ENCODE measurements around the gene STK16. TPM values are rescaled to one million over a fixed set of nuclear protein-coding genes. Genes with fewer than 3 reads are reported as not detected.

STK16 gene
- total and polyA plus RNA-seq, 2 of the 13 experiments (the other 11 are each of a cell fraction or from before 2014, with no cell fraction given): 28.0 to 50.9 TPM

GRCh38 chr2:219279151-219279915, 34.1 kb downstream of the STK16 start, which contains the start of gene DNAJB2 (continued):
- TF ChIP-seq RERE (CRISPR knock-in tag; IDR thresholded peaks at IDR 0.05; ENCODE audit: low read depth) (no peak), ZMYM3 (CRISPR knock-in tag; IDR thresholded peaks at IDR 0.05) (no peak), MNT (IDR thresholded peaks at IDR 0.05) (0 out of 2 replicates have a peak, but pooled peaks have one; percentile 19), ZNF496 (CRISPR knock-in tag; IDR thresholded peaks at IDR 0.05; ENCODE audit: insufficient replicate concordance) (no peak), ATF5 (CRISPR knock-in tag; IDR thresholded peaks at IDR 0.05; ENCODE audit: low read depth) (no peak), PBX3 (CRISPR knock-in tag; IDR thresholded peaks at IDR 0.05; ENCODE audit: borderline replicate concordance) (no peak; the same call in 1 of the 2 replicates), ELF3 (CRISPR knock-in tag; IDR thresholded peaks at IDR 0.05) (peak; percentile 85; the same call in 1 of the 2 replicates), KDM4B (CRISPR knock-in tag; IDR thresholded peaks at IDR 0.05) (no peak; the same call in none of the 2 replicates), PBX2 (CRISPR knock-in tag; IDR thresholded peaks at IDR 0.05) (0 out of 2 replicates have a peak, but pooled peaks have one; percentile 16), ZNF552 (CRISPR knock-in tag; IDR thresholded peaks at IDR 0.05; ENCODE audit: borderline replicate concordance) (no peak), PAX8 (CRISPR knock-in tag; IDR thresholded peaks at IDR 0.05; ENCODE audit: borderline replicate concordance) (no peak), ZNF431 (CRISPR knock-in tag; IDR thresholded peaks at IDR 0.05; ENCODE audit: borderline replicate concordance, low read depth) (peak; percentile 63; the same call in 1 of the 2 replicates), FIP1L1 (IDR thresholded peaks at IDR 0.05; ENCODE audit: borderline replicate concordance, insufficient read depth, low read depth, low read length) (no peak), ZNF18 (CRISPR knock-in tag; IDR thresholded peaks at IDR 0.05; ENCODE audit: insufficient replicate concordance) (peak; percentile 59)
